Stomach (tissue), 9 donors: ENCODE measurements around the gene IFNAR1. TPM values are rescaled to one million over a fixed set of nuclear protein-coding genes. Genes with fewer than 3 reads are reported as not detected.

Experiments
- DNase-seq, 2 donors: peaks; one replicate each; pipeline versions ENCODE4 v3.0.0 to v3.0.0-alpha.2; 2013 to 2019
- H3K27ac ChIP-seq, 5 donors: fragments of 200-600 bp in 4 of 5; sonication (generic) in 4 of 5; one replicate each; pipeline ENCODE4 v1.5.1; 2013 to 2019; ENCODE audit warnings: mild to moderate bottlenecking in 1 of 5, moderate library complexity in 1 of 5
- H3K27me3 ChIP-seq, 3 donors: fragments of 200-600 bp; sonication (generic); one replicate each; pipeline ENCODE4 v1.5.1; 2017 to 2019; ENCODE audit warnings: mixed run types in 1 of 3
- H3K36me3 ChIP-seq, 4 donors: fragments of 200-600 bp; sonication (generic); 1 replicate in 3 of 4; 2 replicates in 1 of 4; pipeline ENCODE4 v1.5.1; 2016 to 2019
- H3K4me1 ChIP-seq, 4 donors: fragments of 200-600 bp; sonication (generic); one replicate each; pipeline ENCODE4 v1.5.1; 2016 to 2019
- H3K4me3 ChIP-seq, 4 donors: fragments of 200-600 bp; sonication (generic) in 3 of 4; one replicate each; pipeline ENCODE4 v1.5.1; 2016 to 2019; ENCODE audit warnings: mild to moderate bottlenecking in 1 of 4
- H3K9me3 ChIP-seq, 4 donors: fragments of 200-600 bp; sonication (generic); one replicate each; pipeline ENCODE4 v1.5.1; 2016 to 2019
- CTCF ChIP-seq, 7 experiments: fragments of 450-650 bp in 4 of 7; fragments of 200-600 bp in 3 of 7; sonication (generic) in 3 of 7; IDR thresholded peaks; one replicate each; pipeline ENCODE4 v1.5.1; 2016 to 2019; ENCODE audit warnings: antibody characterized with exemption in 7 of 7, control low read depth in 2 of 7, mild to moderate bottlenecking in 1 of 7
- EP300 ChIP-seq: sonication (generic); formaldehyde crosslinking; IDR thresholded peaks from one replicate; pipeline ENCODE4 v1.6.1; 2017; ENCODE audit warnings: antibody characterized with exemption
- POLR2A ChIP-seq, 4 donors: fragments of 450-650 bp; IDR thresholded peaks; one replicate each; pipeline ENCODE4 v1.6.1; 2016; ENCODE audit warnings: antibody characterized with exemption in 4 of 4, control low read depth in 2 of 4, mild to moderate bottlenecking in 1 of 4, moderate library complexity in 1 of 4
- POLR2AphosphoS5 ChIP-seq, 3 donors: sonication (generic); formaldehyde crosslinking; IDR thresholded peaks; one replicate each; pipeline ENCODE4 v1.6.1; 2016; ENCODE audit warnings: antibody characterized with exemption in 3 of 3
- WGBS, 5 donors: extraction: QIAGEN DNeasy Blood & Tissue Kit in 3 of 5; methylation state at CpG; one replicate each; pipeline versions ENCODE4 v1.1.5 to v1.1.7; 2013 to 2018; 5-methylcytosine and 5-hydroxymethylcytosine counted together
- intact Hi-C: fragments of 100-400 bp; cut with DNase I; formaldehyde crosslinking; loops from one replicate; pipeline ENCODE4 v1.15.1; 2023; ENCODE audit warnings: low total_unique reads
- polyA plus RNA-seq, 3 donors: library from polyadenylated mRNA; stranded (reverse); fragments of 200-250 nt; gene quantifications; one replicate each; pipeline ENCODE4 v1.2.3, GENCODE V29; 2013
- total RNA-seq, 5 donors: library from RNA; depleted of rRNA; stranded (reverse); fragments of >200 nt; gene quantifications; one replicate each; pipeline versions ENCODE4 v1.1.0 to v1.2.3, GENCODE V29; 2014 to 2016
- donor health status: healthy with polysubstance abuse.
- donor health status: Bipolar disorder and iron deficiency.
- donor health status: healthy.

Gene IFNAR1
- total and polyA plus RNA-seq, 8 donors, result 2.6 to 34.5 (median 11.2) TPM

- H3K27ac ChIP-seq, result peak overlapping the region in 2 of 5 donors; percentile 55 to 56
- DNase-seq, result peak in 1 of 2 donors; percentile 39
- no peaks in the 10 kb centered on the region for H3K36me3 ChIP-seq
- TF ChIP-seq POLR2AphosphoS5 (IDR thresholded peaks at IDR 0.05), result peak in 2 of 3 donors; percentile 10 to 62
- TF ChIP-seq POLR2A (IDR thresholded peaks at IDR 0.05), result no peak
- H3K4me1 ChIP-seq, result peaks cover 0 to 41% (median 14%) of the 10 kb centered on the region in 4 donors
- 79 to 95% (median 83%) methylated on average over 8 of the region's 8 CpGs for WGBS, 5 donors
- H3K9me3 ChIP-seq, result no peaks in the 10 kb centered on the region
- intact Hi-C loops, result no loop called here
- H3K27me3 ChIP-seq, result peaks cover 0 to 8% (median 0%) of the 10 kb centered on the region in 3 donors
- H3K4me3 ChIP-seq, result no peak overlapping the region
Measured at GRCh38 chr21:33394260-33394659, 69.5 kb downstream of the IFNAR1 start.

- H3K4me3 ChIP-seq, result no peak overlapping the region
- TF ChIP-seq CTCF (IDR thresholded peaks at IDR 0.05), result no peak
- no peak for TF ChIP-seq POLR2A (IDR thresholded peaks at IDR 0.05)
- no peak for TF ChIP-seq POLR2AphosphoS5 (IDR thresholded peaks at IDR 0.05)
- no peak for TF ChIP-seq EP300
- peak in 1 of 2 donors; percentile 28 for DNase-seq
- intact Hi-C loops, result no loop called here
- 44 to 88% (median 80%) methylated on average over 5 to 6 of the region's 6 CpGs for WGBS, 5 donors
- no peaks in the 10 kb centered on the region for H3K27me3 ChIP-seq
- no peaks in the 10 kb centered on the region for H3K9me3 ChIP-seq
- H3K36me3 ChIP-seq, result no peaks in the 10 kb centered on the region
- H3K4me1 ChIP-seq, result peaks cover 0 to 41% (median 14%) of the 10 kb centered on the region in 4 donors
- H3K27ac ChIP-seq, result peak overlapping the region in 3 of 5 donors; percentile 58 to 74 (median 60)
Measured at GRCh38 chr21:33395891-33396331, 71.1 kb downstream of the IFNAR1 start.

- intact Hi-C loops, result no loop called here
- Histone ChIP-seq H3K27ac (peak overlapping the region in 3 of 5 donors; percentile 58 to 74 (median 60)), H3K4me3 (no peak overlapping the region), H3K27me3 (no peaks in the 10 kb centered on the region), H3K4me1 (peaks cover 0 to 41% (median 14%) of the 10 kb centered on the region in 4 donors), H3K36me3 (no peaks in the 10 kb centered on the region), H3K9me3 (no peaks in the 10 kb centered on the region)
- TF ChIP-seq POLR2AphosphoS5 (IDR thresholded peaks at IDR 0.05) (no peak), CTCF (IDR thresholded peaks at IDR 0.05) (no peak), POLR2A (IDR thresholded peaks at IDR 0.05) (no peak), EP300 (no peak)
- 74 to 87% (median 80%) methylated on average over 6 of the region's 6 CpGs for WGBS, 5 donors
- no peak for DNase-seq
Measured at GRCh38 chr21:33396436-33396835, 71.7 kb downstream of the IFNAR1 start.

GRCh38 chr21:33396951-33397350, 72.2 kb downstream of the IFNAR1 start:
- no peaks in the 10 kb centered on the region for H3K9me3 ChIP-seq
- TF ChIP-seq POLR2AphosphoS5 (IDR thresholded peaks at IDR 0.05) (peak in 1 of 3 donors; percentile 49), POLR2A (IDR thresholded peaks at IDR 0.05) (no peak), EP300 (no peak), CTCF (IDR thresholded peaks at IDR 0.05) (no peak)
- H3K4me1 ChIP-seq, result peaks cover 0 to 42% (median 14%) of the 10 kb centered on the region in 4 donors
- H3K27me3 ChIP-seq, result no peaks in the 10 kb centered on the region
- 60 to 75% (median 63%) methylated on average over 5 of the region's 5 CpGs for WGBS, 5 donors
- H3K36me3 ChIP-seq, result no peaks in the 10 kb centered on the region
- H3K4me3 ChIP-seq, result no peak overlapping the region
- DNase-seq, result peak in 1 of 2 donors; percentile 18
- intact Hi-C loops, result no loop called here
- H3K27ac ChIP-seq, result peak overlapping the region in 4 of 5 donors; percentile 48 to 74 (median 59)

GRCh38 chr21:33397717-33398116, 72.9 kb downstream of the IFNAR1 start:
- Histone ChIP-seq H3K4me1 (peaks cover 0 to 37% (median 17%) of the 10 kb centered on the region in 4 donors), H3K27ac (peak overlapping the region in 4 of 5 donors; percentile 48 to 74 (median 59)), H3K36me3 (no peaks in the 10 kb centered on the region), H3K4me3 (no peak overlapping the region), H3K27me3 (no peaks in the 10 kb centered on the region), H3K9me3 (no peaks in the 10 kb centered on the region)
- TF ChIP-seq EP300, result no peak
- no peak for TF ChIP-seq POLR2A (IDR thresholded peaks at IDR 0.05)
- TF ChIP-seq POLR2AphosphoS5 (IDR thresholded peaks at IDR 0.05), result no peak
- no peak for TF ChIP-seq CTCF (IDR thresholded peaks at IDR 0.05)
- DNase-seq, result no peak
- WGBS, 5 donors, result 93 to 100% (median 95%) methylated on average over 3 of the region's 3 CpGs
- intact Hi-C loops, result no loop called here
